Left lung (tissue), 10 donors: ENCODE data around the gene PTPRU. TPM values are rescaled to one million over a fixed set of nuclear protein-coding genes. Genes with fewer than 3 reads are reported as not detected.

ENCODE experiments used
- ATAC-seq: fragments of 200-7000 bp; cut with Tn5 transposase; one replicate; pipeline ENCODE4 v1.9.1; 2020; ENCODE audit warnings: moderate library complexity
- DNase-seq, 4 donors: peaks; one replicate each; pipeline ENCODE4 v3.0.0-alpha.2; 2013 to 2020
- H3K27ac ChIP-seq, 2 donors: fragments of 200-600 bp; sonication (generic) in 1 of 2; one replicate each; pipeline versions ENCODE4 v1.5.0 to v1.8.0; 2020 to 2021
- H3K27me3 ChIP-seq, 2 donors: fragments of 200-600 bp; sonication (generic) in 1 of 2; one replicate each; pipeline versions ENCODE4 v1.5.0 to v1.8.0; 2020 to 2021
- H3K36me3 ChIP-seq, 2 donors: fragments of 200-600 bp; sonication (generic) in 1 of 2; one replicate each; pipeline versions ENCODE4 v1.5.0 to v1.8.0; 2020 to 2021
- H3K4me1 ChIP-seq, 2 donors: fragments of 200-600 bp; one replicate each; pipeline ENCODE4 v1.8.0; 2021
- H3K4me3 ChIP-seq, 2 donors: fragments of 200-600 bp; sonication (generic) in 1 of 2; one replicate each; pipeline versions ENCODE4 v1.5.0 to v1.8.0; 2020 to 2021; ENCODE audit warnings: mild to moderate bottlenecking in 1 of 2
- H3K9me3 ChIP-seq, 2 donors: fragments of 200-600 bp; sonication (generic) in 1 of 2; one replicate each; pipeline versions ENCODE4 v1.5.0 to v1.8.0; 2020 to 2021
- CTCF ChIP-seq, 2 donors: fragments of 200-600 bp; sonication (generic) in 1 of 2; IDR thresholded peaks; one replicate each; pipeline versions ENCODE4 v1.5.0 to v1.8.0; 2021; ENCODE audit warnings: antibody characterized with exemption in 2 of 2
- intact Hi-C, 2 donors: fragments of 100-400 bp; cut with DNase I; formaldehyde crosslinking; loops; one replicate each; pipeline versions ENCODE4 v1.11.2 to v1.14.2; 2022
- polyA plus RNA-seq, 6 donors: library from polyadenylated mRNA; unstranded; fragments of 120-200 nt; gene quantifications; one replicate each; pipeline ENCODE4 v1.2.1, GENCODE V29; 2013; ENCODE audit not compliant: insufficient read length in 6 of 6
- total RNA-seq, 2 donors: library from RNA; stranded (reverse); fragmentation: NEBNext Ultra II Directional; extraction: Animal tissue kit (Norgen Biotek cat#: 25700); gene quantifications; one replicate each; pipeline ENCODE4 v1.2.1, GENCODE V29; 2021
- donor health status: DM: no; HTN: yes; CAD: no.
- donor health status: DM: no; HTN: no; CAD: no.

PTPRU gene
- total and polyA plus RNA-seq, 8 donors = 15.5 to 45.4 (median 18.8) TPM

DNA sequence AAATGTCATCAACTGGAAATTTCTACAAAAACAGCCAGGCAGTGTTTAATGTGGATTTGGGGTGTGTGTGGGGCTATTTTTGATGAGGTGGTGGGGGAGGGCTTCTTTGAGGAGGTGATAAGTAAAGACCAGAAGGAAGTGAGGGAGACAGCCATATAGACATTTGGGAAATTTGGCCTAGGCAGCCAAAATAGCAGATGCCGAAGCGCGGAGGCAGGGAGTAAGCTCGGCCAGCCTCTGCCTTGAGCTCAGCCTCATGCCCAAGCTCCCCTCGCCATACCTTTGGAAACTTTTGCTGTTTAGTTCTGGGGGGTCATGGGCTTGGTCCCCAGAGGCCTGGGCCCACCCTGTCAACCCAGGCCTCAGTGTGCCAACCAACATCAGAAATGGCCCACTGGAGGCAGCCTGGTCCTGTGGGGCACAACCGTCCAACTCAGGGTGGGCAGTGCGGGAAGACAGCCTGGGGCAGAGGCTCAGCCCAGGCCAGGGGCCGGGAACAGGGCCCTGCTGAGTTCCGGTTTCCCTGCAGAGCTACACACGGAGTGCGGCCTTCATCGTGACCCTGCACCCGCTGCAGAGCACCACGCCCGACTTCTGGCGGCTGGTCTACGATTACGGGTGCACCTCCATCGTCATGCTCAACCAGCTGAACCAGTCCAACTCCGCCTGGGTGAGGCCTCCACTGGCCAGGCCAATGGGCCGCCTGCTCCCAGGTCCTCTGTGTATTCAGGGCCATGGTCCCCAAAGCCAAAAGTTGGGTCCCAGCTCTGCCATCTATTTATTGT lies 84.0 kb downstream of the PTPRU start:
- H3K4me3 ChIP-seq = no peak overlapping the region
- no peaks in the 10 kb centered on the region for H3K27me3 ChIP-seq
- H3K36me3 ChIP-seq = peaks cover 0 to 40% of the 10 kb centered on the region in 2 donors
- DNase-seq = peak in 1 of 4 donors; percentile 72
- H3K4me1 ChIP-seq = no peaks in the 10 kb centered on the region
- no peak overlapping the region for H3K27ac ChIP-seq
- intact Hi-C loops = no loop called here
- no peaks in the 10 kb centered on the region for H3K9me3 ChIP-seq
- TF ChIP-seq CTCF (IDR thresholded peaks at IDR 0.05) = no peak
- ATAC-seq = no peak

- ATAC-seq (no peak), DNase-seq (peak in 1 of 4 donors; percentile 3)
- TF ChIP-seq CTCF (IDR thresholded peaks at IDR 0.05) = no peak
- no peaks in the 10 kb centered on the region for H3K27me3 ChIP-seq
- no peak overlapping the region for H3K27ac ChIP-seq
- intact Hi-C loops = no loop called here
- no peaks in the 10 kb centered on the region for H3K4me1 ChIP-seq
- no peak overlapping the region for H3K4me3 ChIP-seq
- H3K36me3 ChIP-seq = peaks cover 0 to 37% of the 10 kb centered on the region in 2 donors
- no peaks in the 10 kb centered on the region for H3K9me3 ChIP-seq
Observed at GRCh38 chr1:29321176-29321575, 84.9 kb downstream of the PTPRU start.

- intact Hi-C loops = no loop called here
- peak in 1 of 4 donors; percentile 10 for DNase-seq
- Histone ChIP-seq H3K27ac (no peak overlapping the region), H3K27me3 (no peaks in the 10 kb centered on the region), H3K9me3 (no peaks in the 10 kb centered on the region), H3K36me3 (peaks cover 0 to 33% of the 10 kb centered on the region in 2 donors), H3K4me1 (no peaks in the 10 kb centered on the region), H3K4me3 (no peak overlapping the region)
- no peak for TF ChIP-seq CTCF (IDR thresholded peaks at IDR 0.05)
- ATAC-seq = no peak
Observed at GRCh38 chr1:29322147-29322694, 85.9 kb downstream of the PTPRU start.

DNA sequence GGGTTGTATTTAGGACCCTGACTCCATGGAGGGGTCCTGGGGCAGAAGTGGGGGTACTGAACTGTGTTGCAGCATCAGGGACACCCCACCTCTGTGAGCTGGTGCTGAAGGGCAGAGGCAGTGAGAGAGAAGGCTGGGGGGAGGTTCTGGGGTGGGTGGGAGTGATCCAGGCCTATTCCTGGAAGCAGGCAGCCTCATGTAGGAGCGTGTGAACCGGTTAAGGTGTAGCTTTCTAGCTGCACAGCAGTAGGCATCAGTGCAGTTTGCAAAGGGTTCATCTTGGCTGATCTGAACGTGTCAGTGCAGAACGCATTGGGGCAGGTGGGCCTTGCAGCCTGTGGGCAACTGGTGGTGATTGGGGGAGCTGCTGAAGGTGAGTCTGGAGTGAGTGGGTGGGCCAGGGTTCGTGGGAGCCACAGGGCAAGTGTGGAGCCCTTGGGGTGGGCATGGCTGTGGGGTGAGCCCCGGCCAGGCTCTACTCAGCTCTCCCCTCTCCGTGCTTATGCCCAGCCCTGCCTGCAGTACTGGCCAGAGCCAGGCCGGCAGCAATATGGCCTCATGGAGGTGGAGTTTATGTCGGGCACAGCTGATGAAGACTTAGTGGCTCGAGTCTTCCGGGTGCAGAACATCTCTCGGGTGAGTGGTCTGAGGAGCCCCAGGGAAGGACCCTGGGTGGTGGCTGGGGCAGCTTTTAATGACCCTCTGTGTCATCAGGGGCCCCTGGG lies 86.7 kb downstream of the PTPRU start:
- intact Hi-C loops = no loop called here

More for the DNA sequence above, 86.7 kb downstream of the PTPRU start:
- Histone ChIP-seq H3K27me3 (no peaks in the 10 kb centered on the region), H3K36me3 (peaks cover 0 to 28% of the 10 kb centered on the region in 2 donors), H3K9me3 (no peaks in the 10 kb centered on the region), H3K4me1 (no peaks in the 10 kb centered on the region), H3K4me3 (no peak overlapping the region), H3K27ac (no peak overlapping the region)
- no peak for ATAC-seq
- TF ChIP-seq CTCF (IDR thresholded peaks at IDR 0.05) = no peak
- DNase-seq = peak in 1 of 4 donors; percentile 1
